Neutrophil (primary cell): ENCODE measurements around the gene WSB2.
A peak's percentile ranks its signal among the peaks of the same experiment; 100 is the strongest.

Experiments
- H3K27ac ChIP-seq: fragments of 200-600 bp; sonication (generic); 2 replicates; pipeline ENCODE4 v1.5.1; 2016; ENCODE audit warnings: mild to moderate bottlenecking, moderate library complexity
- H3K27me3 ChIP-seq: fragments of 200-600 bp; sonication (generic); 2 replicates; pipeline ENCODE4 v1.6.0; 2016; ENCODE audit warnings: mild to moderate bottlenecking
- H3K36me3 ChIP-seq: fragments of 200-600 bp; sonication (generic); 2 replicates; pipeline ENCODE4 v1.5.1; 2017
- H3K4me1 ChIP-seq, 2 experiments: fragments of 200-600 bp in 1 of 2; sonication (generic) in 1 of 2; 1 replicate in 1 of 2; 2 replicates in 1 of 2; pipeline versions ENCODE4 v1.5.1 to v1.6.1; 2013 to 2016; ENCODE audit warnings: low read depth in 1 of 2, low read length in 1 of 2, mild to moderate bottlenecking in 1 of 2, moderate library complexity in 1 of 2; ENCODE audit not compliant: control insufficient read depth in 1 of 2, insufficient read depth in 1 of 2
- H3K4me3 ChIP-seq, 2 experiments: fragments of 200-600 bp in 1 of 2; sonication (generic) in 1 of 2; 1 replicate in 1 of 2; 2 replicates in 1 of 2; pipeline ENCODE4 v1.5.1; 2013 to 2016; ENCODE audit warnings: low read depth in 1 of 2, low read length in 1 of 2, mild to moderate bottlenecking in 1 of 2, moderate library complexity in 1 of 2
- H3K9me3 ChIP-seq: fragments of 200-600 bp; sonication (generic); 2 replicates; pipeline ENCODE4 v1.5.1; 2016
- CTCF ChIP-seq: fragments of 200-600 bp; sonication (generic); IDR thresholded peaks from 2 replicates; pipeline ENCODE4 v1.5.1; 2016; ENCODE audit warnings: antibody characterized with exemption

Gene WSB2

DNA sequence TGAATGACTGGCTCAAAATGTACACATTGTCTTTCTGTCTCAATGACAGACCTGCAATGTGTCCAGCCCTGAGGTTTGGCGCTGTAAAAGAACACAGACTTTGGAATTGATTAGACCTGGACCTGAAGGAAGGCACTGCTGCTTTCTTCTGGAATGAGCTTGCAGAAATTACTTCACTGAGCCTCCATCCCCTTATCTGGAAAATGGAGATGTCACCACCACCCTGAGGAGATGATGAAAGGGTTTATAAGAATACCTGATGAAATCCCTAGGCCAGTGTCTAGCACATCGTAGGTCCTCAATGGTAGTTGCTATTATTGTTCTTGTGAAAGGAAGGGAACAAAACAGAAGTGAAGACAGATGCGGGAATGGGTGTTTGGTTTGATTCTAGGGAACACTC lies 9.7 kb upstream of the WSB2 start:
- H3K27me3 ChIP-seq, result no peaks in the 10 kb centered on the region
- peaks cover 34 to 42% of the 10 kb centered on the region in 2 experiments for H3K4me1 ChIP-seq
- H3K36me3 ChIP-seq, result no peaks in the 10 kb centered on the region
- no peak overlapping the region for H3K27ac ChIP-seq
- TF ChIP-seq CTCF, result no peak
- no peak overlapping the region for H3K4me3 ChIP-seq
- H3K9me3 ChIP-seq, result no peaks in the 10 kb centered on the region

DNA sequence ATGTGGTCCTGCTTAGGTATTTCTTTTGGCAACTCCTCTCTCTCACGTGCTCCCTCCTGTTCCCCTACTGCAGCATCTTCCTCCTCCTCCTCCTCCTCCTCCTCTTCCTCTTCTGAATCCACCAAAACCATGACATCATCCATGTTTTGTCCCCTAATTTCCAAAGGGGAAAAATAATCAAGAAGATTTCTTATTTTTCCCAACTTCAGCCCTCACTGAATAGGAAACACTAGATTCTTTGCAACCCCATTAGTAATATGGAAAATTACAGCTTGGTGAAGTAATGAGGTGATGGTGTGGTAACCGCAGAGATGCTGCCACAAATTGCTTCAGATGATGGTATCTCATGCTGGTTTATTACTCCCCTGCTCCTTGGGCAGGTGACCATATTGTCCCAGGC lies 7.5 kb upstream of the WSB2 start:
- H3K27me3 ChIP-seq, result no peaks in the 10 kb centered on the region
- TF ChIP-seq CTCF, result no peak
- peak overlapping the region; percentile 38 for H3K27ac ChIP-seq
- H3K9me3 ChIP-seq, result no peaks in the 10 kb centered on the region
- no peaks in the 10 kb centered on the region for H3K36me3 ChIP-seq
- no peak overlapping the region for H3K4me3 ChIP-seq
- H3K4me1 ChIP-seq, result peaks cover 56 to 64% of the 10 kb centered on the region in 2 experiments

DNA sequence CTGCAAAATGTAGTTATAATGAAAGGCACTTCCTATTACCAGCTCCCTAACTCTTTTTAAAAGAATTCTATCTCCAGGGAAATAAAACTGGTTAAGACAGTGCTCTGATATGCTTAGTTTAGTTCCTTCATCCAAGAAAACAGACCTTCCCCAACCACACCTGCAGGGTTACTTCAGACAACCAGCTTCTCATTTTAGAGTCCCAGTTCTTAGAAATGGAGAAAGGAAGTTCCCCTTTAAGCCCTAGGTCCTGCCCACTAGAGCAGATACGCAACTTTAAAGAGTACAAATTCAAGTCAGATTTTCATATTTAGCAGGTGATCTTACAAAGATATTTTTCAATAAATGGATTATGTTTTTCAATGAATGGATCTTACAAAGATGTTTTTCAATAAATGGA lies 4.4 kb upstream of the WSB2 start:
- H3K4me3 ChIP-seq, result peak overlapping the region; percentile 28
- no peaks in the 10 kb centered on the region for H3K9me3 ChIP-seq
- H3K27me3 ChIP-seq, result no peaks in the 10 kb centered on the region
- H3K36me3 ChIP-seq, result no peaks in the 10 kb centered on the region
- H3K4me1 ChIP-seq, result peaks cover 65 to 73% of the 10 kb centered on the region in 2 experiments
- peak; percentile 29 for TF ChIP-seq CTCF
- H3K27ac ChIP-seq, result peak overlapping the region; percentile 68

DNA sequence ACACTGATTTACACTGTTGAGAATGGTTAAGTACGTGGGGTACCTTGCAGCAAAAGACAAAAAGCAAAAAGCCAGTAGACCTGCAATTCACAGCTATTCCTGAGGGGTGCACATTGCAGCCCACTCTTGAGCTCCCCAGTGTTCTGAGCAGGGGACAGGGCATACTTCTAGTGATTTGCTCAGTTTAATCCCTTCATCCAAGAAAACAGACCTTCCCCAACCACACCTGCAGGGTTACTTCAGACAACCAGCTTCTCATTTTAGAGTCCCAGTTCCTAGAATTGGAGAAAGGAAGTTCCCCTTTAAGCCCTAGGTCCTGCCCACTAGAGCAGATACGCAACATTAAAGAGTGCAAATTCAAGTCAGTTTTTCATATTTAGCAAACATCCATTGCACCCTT lies 3.6 kb upstream of the WSB2 start:
- H3K27me3 ChIP-seq, result no peaks in the 10 kb centered on the region
- H3K4me3 ChIP-seq, result peak overlapping the region; percentile 28
- peak overlapping the region; percentile 68 for H3K27ac ChIP-seq
- peaks cover 65 to 73% of the 10 kb centered on the region in 2 experiments for H3K4me1 ChIP-seq
- TF ChIP-seq CTCF, result no peak
- no peaks in the 10 kb centered on the region for H3K36me3 ChIP-seq
- H3K9me3 ChIP-seq, result no peaks in the 10 kb centered on the region

GRCh38 chr12:118063576-118064391 lies 2.8 kb upstream of the WSB2 start:
- Histone ChIP-seq H3K27ac (peak overlapping the region; percentile 34), H3K4me1 (peaks cover 57 to 64% of the 10 kb centered on the region in 2 experiments), H3K9me3 (no peaks in the 10 kb centered on the region), H3K36me3 (no peaks in the 10 kb centered on the region), H3K27me3 (no peaks in the 10 kb centered on the region), H3K4me3 (no peak overlapping the region)
- no peak for TF ChIP-seq CTCF
